CD4-positive, alpha-beta T cell treated with Interleukin-1 beta for 1 hour (primary cell): ENCODE results near the gene CTXN1.
"Not testable (repeated sequence)": the region's sequence is repeated elsewhere in the genome, so short reads cannot be mapped to it uniquely, and the experiment has no call there.

Experiments used
- DNase-seq, 2 donors: peaks; one replicate each; pipeline ENCODE4 v3.0.0-alpha.2; 2020 to 2022

Gene CTXN1

GRCh38 chr19:7926021-7926726 lies at the start of gene CTXN1:
Gene CTXN1 (minus strand): TSS chr19:7926135. CDS start chr19:7925538, 597 bp downstream.
- DNase-seq, result peak; percentile 76 to 85

- DNase-seq, result no peak
Observed at GRCh38 chr19:7975037-7975436, 49.1 kb upstream of the CTXN1 start.

GRCh38 chr19:7973883-7974282 lies 47.9 kb upstream of the CTXN1 start:
- no peak for DNase-seq

- no peak for DNase-seq
Observed at GRCh38 chr19:7971553-7972520, 45.9 kb upstream of the CTXN1 start.

DNA sequence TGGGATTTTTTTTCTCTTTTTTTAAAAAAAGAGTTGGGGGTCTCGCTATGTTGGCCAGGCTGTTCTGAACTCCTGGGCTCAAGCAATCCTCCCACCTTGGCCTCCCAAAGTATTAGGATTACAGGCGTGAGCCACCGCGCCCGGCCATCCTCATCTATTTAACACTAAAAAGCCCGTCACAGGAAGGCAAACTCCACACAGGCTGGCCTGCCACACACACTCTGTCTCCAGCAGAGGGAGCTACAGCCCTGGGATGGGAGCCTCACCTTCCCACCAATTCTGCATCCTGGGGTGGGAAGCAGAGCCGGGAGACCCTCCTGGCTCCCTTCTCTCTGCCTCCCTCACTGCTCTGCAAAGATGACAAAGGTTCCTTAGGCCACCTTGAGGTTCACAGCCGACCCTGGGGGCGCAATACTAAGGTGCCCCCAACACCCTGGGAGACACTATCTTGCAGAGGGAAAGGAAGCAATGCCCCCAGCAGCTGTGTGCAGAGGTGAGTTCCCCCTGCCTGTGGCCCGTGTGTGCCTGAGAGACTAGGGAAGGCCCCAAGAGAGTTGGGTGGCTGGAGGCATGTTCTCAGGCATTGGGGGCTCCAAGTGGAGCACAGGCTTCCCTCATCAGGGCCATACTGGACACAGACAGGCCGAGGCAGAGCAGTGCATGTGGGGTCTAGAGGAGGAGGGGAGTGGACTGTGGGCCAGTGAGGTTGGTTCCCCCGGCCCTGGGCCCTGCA lies 44.9 kb upstream of the CTXN1 start:
- DNase-seq, result peak in 1 of 2 donors; percentile 19

GRCh38 chr19:7969555-7969939 lies 43.6 kb upstream of the CTXN1 start:
- DNase-seq, result no peak

GRCh38 chr19:7968796-7969554 lies 43.0 kb upstream of the CTXN1 start:
- no peak for DNase-seq

DNA sequence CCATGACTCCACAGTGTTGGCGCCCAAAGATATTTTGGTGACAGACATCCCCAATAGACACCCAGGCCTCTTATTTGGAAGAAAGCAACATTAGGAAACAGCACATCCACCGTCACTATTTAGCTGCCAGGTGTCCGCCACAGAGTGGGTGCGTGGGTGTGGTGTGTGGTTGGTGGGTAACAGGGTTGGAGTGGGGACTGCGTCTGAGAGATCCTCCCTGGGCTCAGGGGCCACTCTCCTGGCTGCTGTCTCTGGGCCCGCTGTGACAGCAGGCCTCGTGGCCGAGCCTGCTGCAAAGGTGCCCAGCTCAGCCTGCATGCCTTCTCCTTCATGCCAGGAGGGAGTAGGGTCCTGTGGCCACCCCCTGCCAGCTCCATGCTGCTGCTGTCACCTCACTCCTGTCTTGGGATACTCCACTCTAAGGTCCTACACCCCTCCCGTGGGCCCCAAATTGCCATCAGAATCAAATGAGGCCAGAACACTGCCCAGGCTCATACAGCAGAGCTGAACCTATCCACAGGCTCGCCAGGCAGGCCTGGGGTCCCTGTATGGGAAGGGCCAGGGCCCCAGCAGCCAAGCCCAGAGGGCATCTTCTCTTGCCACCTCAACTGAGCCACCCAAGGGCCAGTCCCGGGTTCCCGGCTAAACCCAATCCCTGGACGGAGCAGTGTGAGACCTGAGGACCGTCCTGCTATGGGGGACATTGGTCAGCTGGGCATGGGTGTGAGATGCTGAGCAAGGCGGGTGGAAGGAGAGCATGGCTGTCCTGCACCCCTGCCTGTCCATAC lies 42.3 kb upstream of the CTXN1 start:
- DNase-seq, result no peak

DNA sequence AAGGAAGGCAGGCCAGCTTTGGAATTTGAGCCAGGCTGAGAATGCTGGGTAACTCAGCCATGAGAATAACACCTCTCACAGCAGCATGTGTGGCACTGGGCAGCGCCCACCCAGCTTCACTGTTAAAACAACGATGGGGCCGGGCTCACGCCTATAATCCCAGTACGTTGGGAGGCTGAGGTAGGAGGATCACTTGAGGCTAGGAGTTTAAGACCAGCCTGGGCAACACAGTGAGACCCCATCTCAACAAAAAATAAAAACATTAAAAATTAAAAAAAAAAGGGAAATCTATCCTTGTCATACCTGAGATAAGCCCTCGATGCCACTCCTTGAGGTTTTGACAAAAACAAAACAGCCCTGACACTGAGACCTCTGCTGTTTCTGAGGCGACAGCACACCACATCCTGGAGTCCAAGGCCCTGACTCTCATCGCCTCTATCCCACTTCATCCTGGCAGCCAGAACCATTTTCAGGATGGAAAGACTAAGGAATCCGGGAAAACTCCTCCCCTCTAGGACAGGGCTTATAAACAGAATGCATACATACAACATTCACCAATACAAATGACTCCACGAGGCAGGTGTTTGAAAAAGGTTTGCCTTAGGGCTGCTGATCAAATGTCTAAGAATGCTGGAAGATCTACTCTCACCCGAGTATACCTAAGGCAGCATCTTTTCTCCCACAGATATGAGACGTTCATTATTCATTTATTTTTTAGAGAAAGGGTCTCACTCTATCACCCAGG lies 40.2 kb upstream of the CTXN1 start:
- DNase-seq, result no peak

GRCh38 chr19:7965259-7965841 lies 39.4 kb upstream of the CTXN1 start:
- no peak for DNase-seq

- no peak for DNase-seq
Observed at GRCh38 chr19:7963566-7963965, 37.6 kb upstream of the CTXN1 start.

- DNase-seq, result no peak
Observed at GRCh38 chr19:7962644-7963268, 36.8 kb upstream of the CTXN1 start.

GRCh38 chr19:7961920-7962626 lies 36.1 kb upstream of the CTXN1 start:
- DNase-seq, result no peak

- DNase-seq, result not testable (repeated sequence)
Observed at GRCh38 chr19:7961082-7961481, 35.1 kb upstream of the CTXN1 start.

DNA sequence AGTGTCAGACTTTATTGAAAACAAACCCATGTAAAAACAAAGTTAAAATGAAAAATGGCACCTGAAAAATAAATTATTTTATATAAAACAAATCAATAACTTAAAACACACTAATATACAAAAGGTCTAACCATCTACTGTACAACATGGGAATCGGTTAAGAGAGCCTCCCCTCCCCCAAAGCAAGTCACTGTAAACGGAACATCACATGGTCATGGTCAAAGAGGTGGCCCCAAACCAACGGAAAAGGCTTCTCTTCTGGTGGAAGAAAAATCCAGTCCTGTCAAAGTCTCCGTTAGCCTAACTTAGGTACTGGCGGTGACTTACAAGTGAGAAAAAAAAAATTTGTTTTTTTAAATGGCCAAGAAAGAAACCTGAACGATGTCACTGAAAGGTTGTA lies 33.3 kb upstream of the CTXN1 start:
- no peak for DNase-seq

- DNase-seq, result no peak
Observed at GRCh38 chr19:7955696-7956095, 29.8 kb upstream of the CTXN1 start.

GRCh38 chr19:7953576-7953975 lies 27.6 kb upstream of the CTXN1 start:
- no peak for DNase-seq

DNA sequence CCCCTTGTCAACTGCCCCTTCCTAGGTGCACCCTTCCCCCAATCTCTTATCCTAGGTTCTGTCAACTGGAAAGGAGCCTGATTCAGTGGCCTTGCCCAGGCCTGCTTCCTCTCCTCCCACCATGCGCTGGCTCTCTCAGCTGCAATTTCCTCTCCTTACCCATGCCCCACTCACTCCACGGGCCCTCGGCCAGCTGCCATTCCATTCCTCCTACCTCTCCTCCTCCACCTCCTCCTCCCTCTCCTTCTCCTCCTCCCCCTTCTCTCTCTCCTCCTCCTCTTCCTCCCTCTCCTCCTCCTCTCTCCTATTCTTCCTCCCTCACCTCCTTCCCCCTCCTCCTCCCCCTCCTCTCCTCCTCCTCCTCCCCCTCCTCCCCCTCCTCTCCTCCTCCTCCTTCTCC lies 27.1 kb upstream of the CTXN1 start:
- DNase-seq, result no peak

- DNase-seq, result no peak
Observed at GRCh38 chr19:7947939-7948338, 22.0 kb upstream of the CTXN1 start.
